ENCODE results near the gene DNAH6. TPM values are rescaled to one million over a fixed set of nuclear protein-coding genes. Genes with fewer than 3 reads are reported as not detected.

Gene DNAH6
- polyA plus RNA-seq, 1 donor from 2014 or later, result 0.06 TPM

GRCh38 chr2:84711651-84712050 lies 195.4 kb downstream of the DNAH6 start:
- Mint-ChIP-seq H3K4me3 (no peak overlapping the region), H3K27ac (no peak overlapping the region), H3K36me3 (no peaks in the 10 kb centered on the region), H3K9me3 (no peaks in the 10 kb centered on the region), H3K4me1 (no peaks in the 10 kb centered on the region), H3K27me3 (no peaks in the 10 kb centered on the region)

GRCh38 chr2:84713441-84713840 lies 197.1 kb downstream of the DNAH6 start:
- H3K9me3 Mint-ChIP-seq, result no peaks in the 10 kb centered on the region
- no peaks in the 10 kb centered on the region for H3K36me3 Mint-ChIP-seq
- H3K4me1 Mint-ChIP-seq, result no peaks in the 10 kb centered on the region
- H3K27ac Mint-ChIP-seq, result no peak overlapping the region
- H3K4me3 Mint-ChIP-seq, result no peak overlapping the region
- no peaks in the 10 kb centered on the region for H3K27me3 Mint-ChIP-seq

GRCh38 chr2:84716564-84716963 lies 200.3 kb downstream of the DNAH6 start:
- Mint-ChIP-seq H3K36me3 (no peaks in the 10 kb centered on the region), H3K4me3 (peak overlapping the region in 1 of 4 donors; percentile 40), H3K27ac (no peak overlapping the region), H3K27me3 (peaks cover 5% of the 10 kb centered on the region), H3K9me3 (peaks cover 0 to 2% (median 0%) of the 10 kb centered on the region in 3 donors), H3K4me1 (no peaks in the 10 kb centered on the region)

- H3K27me3 Mint-ChIP-seq, result peaks cover 8% of the 10 kb centered on the region
- no peaks in the 10 kb centered on the region for H3K4me1 Mint-ChIP-seq
- H3K9me3 Mint-ChIP-seq, result peaks cover 0 to 2% (median 0%) of the 10 kb centered on the region in 3 donors
- H3K36me3 Mint-ChIP-seq, result peaks cover 1% of the 10 kb centered on the region
- H3K4me3 Mint-ChIP-seq, result no peak overlapping the region
- no peak overlapping the region for H3K27ac Mint-ChIP-seq
These were observed 201.0 kb downstream of the DNAH6 start for GRCh38 chr2:84717302-84717701.

- H3K27me3 Mint-ChIP-seq, result peaks cover 8% of the 10 kb centered on the region
- H3K27ac Mint-ChIP-seq, result no peak overlapping the region
- peaks cover 0 to 2% (median 0%) of the 10 kb centered on the region in 3 donors for H3K9me3 Mint-ChIP-seq
- no peaks in the 10 kb centered on the region for H3K4me1 Mint-ChIP-seq
- peaks cover 1% of the 10 kb centered on the region for H3K36me3 Mint-ChIP-seq
- H3K4me3 Mint-ChIP-seq, result no peak overlapping the region
These were observed 203.1 kb downstream of the DNAH6 start for GRCh38 chr2:84719434-84719833.

- Mint-ChIP-seq H3K36me3 (peaks cover 1% of the 10 kb centered on the region), H3K9me3 (peaks cover 0 to 2% (median 2%) of the 10 kb centered on the region in 3 donors), H3K27ac (no peak overlapping the region), H3K4me3 (no peak overlapping the region), H3K27me3 (peaks cover 8% of the 10 kb centered on the region), H3K4me1 (no peaks in the 10 kb centered on the region)
These were observed 207.5 kb downstream of the DNAH6 start for GRCh38 chr2:84723831-84724230.

GRCh38 chr2:84725717-84726116 lies 209.4 kb downstream of the DNAH6 start:
- H3K4me1 Mint-ChIP-seq, result no peaks in the 10 kb centered on the region
- H3K36me3 Mint-ChIP-seq, result peaks cover 1% of the 10 kb centered on the region
- H3K27ac Mint-ChIP-seq, result no peak overlapping the region
- peaks cover 0 to 2% (median under 1%) of the 10 kb centered on the region in 3 donors for H3K9me3 Mint-ChIP-seq
- H3K27me3 Mint-ChIP-seq, result peaks cover 4% of the 10 kb centered on the region
- H3K4me3 Mint-ChIP-seq, result no peak overlapping the region

- Mint-ChIP-seq H3K4me1 (no peaks in the 10 kb centered on the region), H3K27ac (no peak overlapping the region), H3K36me3 (no peaks in the 10 kb centered on the region), H3K27me3 (no peaks in the 10 kb centered on the region), H3K4me3 (no peak overlapping the region), H3K9me3 (peaks cover 0 to 2% (median 0%) of the 10 kb centered on the region in 3 donors)
These were observed 211.0 kb downstream of the DNAH6 start for GRCh38 chr2:84727315-84727714.

- Mint-ChIP-seq H3K9me3 (peaks cover 0 to 2% (median 0%) of the 10 kb centered on the region in 3 donors), H3K4me1 (peaks cover 0 to 1% (median 0%) of the 10 kb centered on the region in 3 donors), H3K36me3 (no peaks in the 10 kb centered on the region), H3K27ac (no peak overlapping the region), H3K27me3 (no peaks in the 10 kb centered on the region), H3K4me3 (no peak overlapping the region)
These were observed 212.9 kb downstream of the DNAH6 start for GRCh38 chr2:84729224-84729623.

- Mint-ChIP-seq H3K27ac (no peak overlapping the region), H3K4me1 (peaks cover 0 to 1% (median 0%) of the 10 kb centered on the region in 3 donors), H3K9me3 (peaks cover 0 to 2% (median 0%) of the 10 kb centered on the region in 3 donors), H3K4me3 (no peak overlapping the region), H3K36me3 (peaks cover 3% of the 10 kb centered on the region), H3K27me3 (no peaks in the 10 kb centered on the region)
These were observed 214.9 kb downstream of the DNAH6 start for GRCh38 chr2:84731185-84731584.

GRCh38 chr2:84732897-84733778 lies 216.8 kb downstream of the DNAH6 start:
- Mint-ChIP-seq H3K4me1 (peaks cover 0 to 1% (median 0%) of the 10 kb centered on the region in 3 donors), H3K36me3 (peaks cover 3% of the 10 kb centered on the region), H3K27ac (no peak overlapping the region), H3K27me3 (no peaks in the 10 kb centered on the region), H3K4me3 (no peak overlapping the region), H3K9me3 (peaks cover 0 to 8% (median 2%) of the 10 kb centered on the region in 3 donors)

GRCh38 chr2:84735389-84735788 lies 219.1 kb downstream of the DNAH6 start:
- Mint-ChIP-seq H3K4me3 (no peak overlapping the region), H3K27ac (no peak overlapping the region), H3K9me3 (peaks cover 0 to 8% (median 2%) of the 10 kb centered on the region in 3 donors), H3K4me1 (peaks cover 0 to 1% (median 0%) of the 10 kb centered on the region in 3 donors), H3K27me3 (no peaks in the 10 kb centered on the region), H3K36me3 (peaks cover 4% of the 10 kb centered on the region)

- H3K9me3 Mint-ChIP-seq, result peaks cover 0 to 8% (median 2%) of the 10 kb centered on the region in 3 donors
- peaks cover 0 to 2% (median 0%) of the 10 kb centered on the region in 3 donors for H3K4me1 Mint-ChIP-seq
- H3K36me3 Mint-ChIP-seq, result peaks cover 2% of the 10 kb centered on the region
- peak overlapping the region in 1 of 4 donors; percentile 52 for H3K4me3 Mint-ChIP-seq
- no peak overlapping the region for H3K27ac Mint-ChIP-seq
- peaks cover 12% of the 10 kb centered on the region for H3K27me3 Mint-ChIP-seq
These were observed 225.0 kb downstream of the DNAH6 start for GRCh38 chr2:84741182-84741822.

GRCh38 chr2:84748341-84748740 lies 232.0 kb downstream of the DNAH6 start:
- no peaks in the 10 kb centered on the region for H3K36me3 Mint-ChIP-seq
- no peak overlapping the region for H3K4me3 Mint-ChIP-seq
- no peak overlapping the region for H3K27ac Mint-ChIP-seq
- peaks cover 0 to 1% (median 0%) of the 10 kb centered on the region in 3 donors for H3K9me3 Mint-ChIP-seq
- no peaks in the 10 kb centered on the region for H3K4me1 Mint-ChIP-seq
- H3K27me3 Mint-ChIP-seq, result peaks cover 9% of the 10 kb centered on the region

- Mint-ChIP-seq H3K4me3 (no peak overlapping the region), H3K9me3 (peaks cover 0 to 1% (median 0%) of the 10 kb centered on the region in 3 donors), H3K4me1 (no peaks in the 10 kb centered on the region), H3K36me3 (no peaks in the 10 kb centered on the region), H3K27me3 (peaks cover 12% of the 10 kb centered on the region), H3K27ac (no peak overlapping the region)
These were observed 233.1 kb downstream of the DNAH6 start for GRCh38 chr2:84749442-84749841.
